Ramos (cell line): Measurements from ENCODE around the gene PLA2G4B.

Experiments
- in situ Hi-C: fragments of 300-500 bp; cut with MboI; formaldehyde crosslinking; loops from one replicate; pipeline ENCODE4 v1.14.3; 2022; ENCODE audit warnings: low sequenced_read_pairs; ENCODE audit not compliant: unreplicated experiment

Gene PLA2G4B

DNA sequence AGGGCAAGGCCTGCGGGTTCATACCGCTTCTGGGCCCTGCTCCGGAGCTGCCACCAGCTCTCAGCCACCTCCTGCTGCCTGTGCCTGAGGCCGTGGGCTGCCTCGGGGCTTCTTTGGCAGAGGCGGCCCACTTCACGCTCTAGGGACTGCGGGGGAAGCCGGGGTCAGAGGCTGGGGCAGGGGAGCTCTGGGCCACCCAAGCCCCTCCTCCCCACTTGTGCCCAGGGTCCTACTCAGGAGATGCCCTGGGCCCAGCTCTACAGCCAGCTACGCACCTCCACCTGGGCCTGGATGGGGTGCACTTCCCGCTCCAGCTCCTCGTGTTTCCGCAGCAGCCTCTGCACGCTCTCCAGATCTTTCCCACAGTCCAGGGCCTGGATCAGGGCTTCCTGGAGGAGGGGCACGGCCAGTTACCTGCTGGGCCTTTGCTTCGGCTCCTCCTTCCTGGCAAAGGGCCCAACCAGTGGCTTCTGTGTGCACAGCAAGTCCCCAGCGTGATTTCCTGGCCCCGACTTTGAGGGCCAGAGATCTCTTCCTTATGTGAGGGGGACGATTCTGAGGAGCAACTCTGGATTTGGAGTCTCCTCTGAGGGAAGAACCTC, 24.0 kb downstream of the PLA2G4B start:
- in situ Hi-C loops, result no loop called here

- in situ Hi-C loops, result no loop called here
Measured at GRCh38 chr15:41865490-41866055, 26.9 kb downstream of the PLA2G4B start.

- in situ Hi-C loops, result no loop called here
Measured at GRCh38 chr15:41866263-41866703, 27.6 kb downstream of the PLA2G4B start.

DNA sequence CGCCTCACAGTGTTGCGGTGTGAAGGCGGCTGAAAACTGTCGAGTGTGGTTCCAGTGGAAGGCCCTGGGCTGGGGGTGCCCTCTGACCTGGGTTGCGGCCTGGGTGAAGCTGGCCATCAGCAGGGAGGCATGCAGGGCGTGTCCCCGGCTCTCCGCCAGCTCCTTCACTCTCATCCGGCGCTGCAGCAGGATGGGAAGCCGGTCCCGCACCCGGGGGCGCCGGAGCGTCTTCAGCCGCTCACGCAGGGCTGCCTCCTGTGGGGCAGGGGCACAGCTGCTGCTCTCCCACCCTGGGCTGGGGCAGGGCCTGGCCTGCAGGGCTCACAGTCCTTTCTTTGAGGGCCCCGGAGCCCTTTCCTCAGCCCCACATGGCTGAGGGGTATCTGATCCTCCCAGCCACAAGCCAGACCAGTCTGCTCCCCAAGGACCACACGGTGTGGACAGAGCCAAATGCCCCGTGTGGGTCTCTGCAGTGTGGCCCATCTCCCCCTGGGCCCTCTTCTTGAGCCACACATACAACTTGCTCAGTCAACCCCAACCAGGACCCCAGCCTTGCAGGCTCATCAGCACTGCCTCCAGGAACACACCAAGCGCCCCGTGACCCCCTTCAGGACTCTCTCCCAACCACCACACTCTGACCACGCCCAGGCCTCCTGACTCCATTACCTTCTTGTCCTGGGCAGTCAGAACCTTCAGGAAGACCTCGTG, 28.4 kb downstream of the PLA2G4B start:
- in situ Hi-C loops, result no loop called here

- in situ Hi-C loops, result no loop called here
Measured at GRCh38 chr15:41868321-41868720, 29.7 kb downstream of the PLA2G4B start.

DNA sequence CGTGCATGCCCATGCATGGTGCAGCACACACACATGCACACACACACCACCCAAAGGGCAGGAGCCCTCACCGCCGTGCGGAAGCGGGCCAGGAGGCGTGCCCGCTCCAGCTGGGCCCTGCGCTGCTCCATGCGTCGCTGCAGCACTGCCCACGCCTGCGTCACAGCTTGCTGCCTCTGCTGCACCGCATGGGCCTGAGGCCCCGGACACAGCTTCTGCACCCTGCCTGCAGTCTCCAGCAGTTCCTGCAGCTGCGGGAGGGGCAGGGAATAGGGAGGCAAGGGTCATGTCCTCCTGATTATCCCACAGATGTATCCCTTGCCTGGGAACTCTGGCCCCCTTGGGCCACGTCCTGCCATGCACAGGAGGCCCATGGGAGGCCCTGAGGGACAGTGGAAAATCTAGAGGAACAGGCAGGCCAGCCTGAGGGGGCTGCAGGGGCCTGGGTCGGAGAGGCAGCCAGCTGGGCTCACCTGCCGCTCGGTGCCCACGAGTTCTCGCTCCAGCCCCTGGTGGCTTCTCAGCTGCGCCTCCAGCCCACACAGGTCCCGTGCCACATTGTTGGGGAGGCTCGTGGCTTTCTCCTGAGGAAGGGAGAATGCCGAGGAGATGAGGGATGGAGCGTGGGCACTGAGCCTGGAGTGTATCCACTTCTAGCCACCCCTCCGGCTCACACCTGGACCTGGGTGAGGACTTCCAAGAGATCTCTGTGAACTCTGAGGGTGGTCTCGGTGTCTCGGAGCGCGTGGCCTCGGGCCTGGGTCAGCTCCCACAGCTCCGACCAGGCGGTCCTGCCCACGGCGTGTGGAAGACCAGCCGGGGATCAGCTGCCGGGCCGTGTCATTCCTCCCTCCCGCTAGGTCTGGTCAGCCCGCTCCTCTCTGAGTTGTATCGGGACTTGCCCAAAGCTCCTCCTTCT, 31.4 kb downstream of the PLA2G4B start:
- in situ Hi-C loops, result no loop called here

- in situ Hi-C loops, result no loop called here
Measured at GRCh38 chr15:41870689-41871081, 32.0 kb downstream of the PLA2G4B start.

GRCh38 chr15:41871175-41871905, 32.7 kb downstream of the PLA2G4B start:
- in situ Hi-C loops, result no loop called here

GRCh38 chr15:41872166-41872747, 33.6 kb downstream of the PLA2G4B start:
- in situ Hi-C loops, result no loop called here

DNA sequence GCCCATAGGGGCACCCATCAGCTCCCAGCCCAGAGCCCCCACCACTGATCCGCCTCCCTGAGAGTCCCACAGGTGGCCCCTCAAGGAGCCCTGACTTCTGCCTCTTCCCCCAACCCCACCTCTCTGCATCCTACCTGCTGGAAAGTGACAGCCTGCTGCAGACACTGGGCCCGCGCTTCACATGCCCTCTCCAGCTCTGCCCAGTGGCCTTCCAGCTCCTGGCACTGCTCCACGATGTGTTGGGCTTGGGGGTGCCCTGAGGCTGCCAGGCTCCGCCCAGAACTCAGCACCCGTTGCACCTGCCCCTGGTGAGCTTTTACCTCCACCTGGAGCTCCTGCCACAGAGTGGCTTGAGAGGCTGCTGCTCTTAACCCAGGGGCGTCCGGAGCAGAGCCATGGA, 35.1 kb downstream of the PLA2G4B start:
- in situ Hi-C loops, result no loop called here

GRCh38 chr15:41874736-41875135, 36.1 kb downstream of the PLA2G4B start:
- in situ Hi-C loops, result no loop called here

DNA sequence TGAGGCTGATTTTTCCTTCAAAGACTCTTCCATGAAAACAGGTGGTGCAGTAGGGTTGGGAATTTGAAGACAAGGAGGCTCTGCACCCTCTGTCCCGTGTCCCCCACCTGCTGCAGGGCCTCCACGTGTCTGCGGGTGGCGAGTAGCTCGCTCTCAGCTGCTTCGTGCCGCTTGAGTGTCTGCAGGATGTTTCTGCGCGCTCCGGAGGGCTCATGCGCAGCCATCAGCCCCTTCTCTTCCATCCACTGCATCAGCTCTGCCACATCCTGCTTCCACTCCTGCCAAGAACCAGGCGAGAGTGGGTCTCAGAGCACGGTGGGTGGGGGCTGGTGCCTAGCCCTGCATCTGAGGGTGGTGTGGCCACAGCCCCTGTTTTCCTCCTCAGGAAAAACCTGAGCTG, 37.4 kb downstream of the PLA2G4B start:
- in situ Hi-C loops, result no loop called here

GRCh38 chr15:41876689-41877088, 38.0 kb downstream of the PLA2G4B start:
- in situ Hi-C loops, result no loop called here

- in situ Hi-C loops, result no loop called here
Measured at GRCh38 chr15:41877631-41878354, 39.1 kb downstream of the PLA2G4B start.

DNA sequence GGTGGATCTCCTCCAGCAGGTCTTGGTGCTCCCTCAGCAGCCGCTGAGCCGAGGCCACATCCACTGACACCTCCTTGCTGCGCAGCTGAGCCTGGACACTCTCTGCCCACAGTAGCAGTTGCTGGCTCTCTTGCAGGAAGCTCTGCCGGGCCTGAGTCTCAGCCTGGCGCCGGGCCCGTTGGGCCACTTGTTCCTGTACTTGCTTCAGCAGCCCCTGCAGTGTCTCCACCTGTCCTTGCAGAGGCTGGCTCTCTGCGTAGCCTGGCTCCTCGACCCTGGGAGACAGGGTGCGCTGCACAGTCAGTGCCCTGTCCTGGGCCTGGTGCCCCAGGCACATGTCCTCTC, 39.7 kb downstream of the PLA2G4B start:
- in situ Hi-C loops, result no loop called here

- in situ Hi-C loops, result no loop called here
Measured at GRCh38 chr15:41879321-41879845, 40.7 kb downstream of the PLA2G4B start.

DNA sequence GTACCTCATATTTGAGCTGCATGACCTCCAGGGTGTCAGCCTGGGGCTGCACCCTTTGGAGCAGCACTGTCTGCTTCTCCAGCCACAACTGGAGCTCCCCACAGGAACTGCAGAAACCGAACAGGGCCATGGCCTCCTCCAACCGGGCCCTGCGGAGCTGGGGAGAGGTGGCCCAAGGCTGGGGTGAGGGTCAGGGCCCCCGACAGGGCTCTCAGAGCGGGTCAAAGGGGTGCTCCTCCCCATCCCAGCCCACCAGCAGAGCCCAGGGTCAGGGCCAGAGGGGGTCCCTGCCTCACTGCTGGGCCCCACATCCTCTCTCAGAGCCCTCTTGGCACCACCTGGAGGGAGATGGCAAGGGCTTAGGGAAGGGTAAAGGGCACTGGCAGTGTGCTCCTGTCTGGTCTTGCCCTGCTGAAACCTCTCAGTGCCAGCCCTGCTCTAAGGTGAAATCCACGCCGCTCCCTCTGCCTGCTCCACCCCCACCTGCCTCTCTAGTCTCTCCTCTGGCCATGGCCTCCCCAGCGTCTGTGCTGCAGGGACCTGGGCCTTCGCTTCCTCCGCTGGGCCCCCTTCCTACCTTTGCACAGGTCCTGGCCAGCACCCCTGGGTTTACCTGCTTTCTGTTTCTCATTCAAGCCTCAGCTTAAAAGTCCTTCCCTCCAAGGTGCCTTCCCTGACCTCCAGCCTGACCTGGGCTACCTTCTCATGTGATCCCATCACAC, 41.7 kb downstream of the PLA2G4B start:
- in situ Hi-C loops, result no loop called here

DNA sequence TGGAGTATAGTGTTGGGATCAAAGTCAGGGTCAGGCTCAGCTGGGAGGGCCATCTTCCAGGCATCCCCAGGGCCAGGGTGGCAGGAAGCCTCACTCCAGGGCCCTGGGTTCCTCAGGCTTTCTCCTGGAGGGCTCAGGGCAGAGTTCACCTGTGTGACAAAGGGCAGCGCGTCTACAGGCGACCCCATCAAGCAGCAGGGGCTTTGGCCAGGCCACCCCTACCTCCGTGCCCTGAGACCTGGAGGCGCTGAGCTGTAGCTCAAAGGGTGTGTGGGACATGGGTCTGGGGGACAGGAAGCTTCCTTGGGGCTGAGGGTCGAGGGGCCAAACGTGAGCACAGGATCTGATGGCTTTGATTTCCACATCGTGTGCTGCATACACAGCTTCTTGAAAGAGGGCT, 42.4 kb downstream of the PLA2G4B start:
- in situ Hi-C loops, result no loop called here
